Measurements from ENCODE around the gene ZMYND8. TPM values are rescaled to one million over a fixed set of nuclear protein-coding genes. Genes with fewer than 3 reads are reported as not detected.

Gene ZMYND8
- total and polyA plus RNA-seq, 2 donors (not counting 3 experiments of a cell fraction or from before 2014, with no cell fraction given) = 30.6 to 75.2 TPM

DNA sequence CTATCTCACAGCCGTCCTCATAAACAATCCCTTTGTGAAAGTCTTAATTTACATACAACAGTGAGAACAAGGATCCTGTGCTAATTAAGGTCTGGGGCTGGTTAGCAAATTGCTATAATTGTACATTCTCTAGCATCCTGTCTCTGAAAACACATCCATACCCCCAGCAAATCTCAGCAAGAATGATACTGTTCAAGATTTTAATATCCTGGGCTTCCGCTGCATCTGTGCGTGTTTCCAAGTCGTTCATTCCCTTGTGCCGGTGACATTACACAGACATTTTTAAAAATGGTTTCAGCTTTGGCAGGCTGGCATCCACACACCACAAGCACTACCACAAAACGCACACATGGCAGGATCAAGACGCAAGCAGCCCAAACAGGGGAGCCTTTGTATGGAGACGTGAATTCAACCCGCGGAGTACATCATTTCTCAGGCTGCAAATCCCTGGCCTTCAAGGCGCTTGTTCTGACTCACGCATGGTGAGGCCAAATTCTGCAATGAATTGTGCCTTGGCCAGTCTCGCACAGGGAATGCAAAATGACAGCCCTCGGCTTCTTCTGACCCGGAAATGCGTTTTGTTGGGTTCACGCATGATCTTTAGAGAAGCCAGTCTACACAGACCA is 20.3 kb downstream of the ZMYND8 start:
- no peak for DNase-seq (ENCODE audit: low read depth, low spot score)
- Histone ChIP-seq H3K4me2 (ENCODE audit: insufficient read depth, low read length) (no peak overlapping the region), H4K20me1 (replicated peaks; ENCODE audit: control insufficient read depth, extremely low read depth, insufficient read depth, low read length) (no peaks in the 10 kb centered on the region), H2AFZ (ENCODE audit: low read depth, low read length) (no peak overlapping the region), H3K27ac (ENCODE audit: insufficient read depth, low read depth, low read length) (peak overlapping the region; percentile 56), H3K9me1 (replicated peaks; ENCODE audit: control insufficient read depth, extremely low read depth, insufficient read depth, low read length) (no peaks in the 10 kb centered on the region), H3K79me2 (ENCODE audit: control insufficient read depth, insufficient read depth, low read length) (peaks cover 68% of the 10 kb centered on the region), H3K9ac (replicated peaks; ENCODE audit: extremely low read depth, insufficient read depth, low read length) (no peak overlapping the region), H3K4me1 (ENCODE audit: control insufficient read depth, extremely low read depth, insufficient read depth, low read length) (peaks cover 46% of the 10 kb centered on the region), H3K9me3 (replicated peaks; ENCODE audit: control insufficient read depth, insufficient read depth, low read length) (no peaks in the 10 kb centered on the region), H3K36me3 (ENCODE audit: control insufficient read depth in 2 of 2, extremely low read depth in 1 of 2, insufficient read depth in 2 of 2, low read length in 2 of 2) (peaks cover 8 to 10% of the 10 kb centered on the region in 2 experiments), H3K27me3 (ENCODE audit: control insufficient read depth in 2 of 2, insufficient read depth in 2 of 2, low read length in 2 of 2) (no peaks in the 10 kb centered on the region), H3K4me3 (replicated peaks in 1 of 3; ENCODE audit: insufficient read depth in 1 of 3, low read depth in 1 of 3, low read length in 3 of 3) (no peak overlapping the region)
- ChIA-PET CTCF (interaction anchor here (1.0 to 3.1 kb wide), 6 partner anchors 17 to 48 kb away, joined by 3 to 20 read pairs (median 4); no protein-coding TSS in a partner anchor), POLR2A (interaction anchor here (1.4 kb wide), 1 partner anchor 20 kb away, joined by 3 read pairs; the partner anchor contains the start of gene ZMYND8)
- no TSS peak for BruUV-seq (replicated peaks)
- TF ChIP-seq, protein P1, sequence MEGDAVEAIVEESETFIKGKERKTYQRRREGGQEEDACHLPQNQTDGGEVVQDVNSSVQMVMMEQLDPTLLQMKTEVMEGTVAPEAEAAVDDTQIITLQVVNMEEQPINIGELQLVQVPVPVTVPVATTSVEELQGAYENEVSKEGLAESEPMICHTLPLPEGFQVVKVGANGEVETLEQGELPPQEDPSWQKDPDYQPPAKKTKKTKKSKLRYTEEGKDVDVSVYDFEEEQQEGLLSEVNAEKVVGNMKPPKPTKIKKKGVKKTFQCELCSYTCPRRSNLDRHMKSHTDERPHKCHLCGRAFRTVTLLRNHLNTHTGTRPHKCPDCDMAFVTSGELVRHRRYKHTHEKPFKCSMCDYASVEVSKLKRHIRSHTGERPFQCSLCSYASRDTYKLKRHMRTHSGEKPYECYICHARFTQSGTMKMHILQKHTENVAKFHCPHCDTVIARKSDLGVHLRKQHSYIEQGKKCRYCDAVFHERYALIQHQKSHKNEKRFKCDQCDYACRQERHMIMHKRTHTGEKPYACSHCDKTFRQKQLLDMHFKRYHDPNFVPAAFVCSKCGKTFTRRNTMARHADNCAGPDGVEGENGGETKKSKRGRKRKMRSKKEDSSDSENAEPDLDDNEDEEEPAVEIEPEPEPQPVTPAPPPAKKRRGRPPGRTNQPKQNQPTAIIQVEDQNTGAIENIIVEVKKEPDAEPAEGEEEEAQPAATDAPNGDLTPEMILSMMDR (IDR thresholded peaks at IDR 0.05; ENCODE audit: extremely low read depth in 1 of 2, insufficient read depth in 1 of 2, low read depth in 1 of 2, low read length in 2 of 2) = no peak
- no peak for TF ChIP-seq JUN (IDR thresholded peaks at IDR 0.05; ENCODE audit: borderline replicate concordance, insufficient read depth, insufficient read length, low read depth)
- intact Hi-C loops (cut with micrococcal nuclease) (no loop called here), dilution Hi-C loops (cut with MboI; ENCODE audit: extremely low pct_ligation_motif_present, low sequenced_read_pairs) (loop anchor here (10.0 kb wide), 1 partner anchor 61 kb away; no protein-coding TSS in a partner anchor)
- FAIRE-seq = no peak

All from endothelial cell of umbilical vein (primary cell).